Fibroblast of lung (primary cell): ENCODE measurements around the gene SLC5A8.

Experiments used
- EZH2 ChIP-seq: IDR thresholded peaks from 2 replicates; pipeline ENCODE4 v1.5.1; 2012; ENCODE audit warnings: low read length, control low read depth, mild to moderate bottlenecking; ENCODE audit errors: missing control alignments
- TF ChIP-seq, protein P1 (sequence below), 2 donors: IDR thresholded peaks in 1 of 2; conservative IDR thresholded peaks in 1 of 2; 1 replicate in 1 of 2; 2 replicates in 1 of 2; pipeline ENCODE4 v1.5.1; 2011 to 2012; ENCODE audit warnings: low read length in 2 of 2, control low read depth in 1 of 2, inconsistent platforms in 1 of 2, low read depth in 1 of 2, mild to moderate bottlenecking in 1 of 2

GRCh38 chr12:101173197-101173749 is 36.8 kb downstream of the SLC5A8 start:
- TF ChIP-seq, protein P1, sequence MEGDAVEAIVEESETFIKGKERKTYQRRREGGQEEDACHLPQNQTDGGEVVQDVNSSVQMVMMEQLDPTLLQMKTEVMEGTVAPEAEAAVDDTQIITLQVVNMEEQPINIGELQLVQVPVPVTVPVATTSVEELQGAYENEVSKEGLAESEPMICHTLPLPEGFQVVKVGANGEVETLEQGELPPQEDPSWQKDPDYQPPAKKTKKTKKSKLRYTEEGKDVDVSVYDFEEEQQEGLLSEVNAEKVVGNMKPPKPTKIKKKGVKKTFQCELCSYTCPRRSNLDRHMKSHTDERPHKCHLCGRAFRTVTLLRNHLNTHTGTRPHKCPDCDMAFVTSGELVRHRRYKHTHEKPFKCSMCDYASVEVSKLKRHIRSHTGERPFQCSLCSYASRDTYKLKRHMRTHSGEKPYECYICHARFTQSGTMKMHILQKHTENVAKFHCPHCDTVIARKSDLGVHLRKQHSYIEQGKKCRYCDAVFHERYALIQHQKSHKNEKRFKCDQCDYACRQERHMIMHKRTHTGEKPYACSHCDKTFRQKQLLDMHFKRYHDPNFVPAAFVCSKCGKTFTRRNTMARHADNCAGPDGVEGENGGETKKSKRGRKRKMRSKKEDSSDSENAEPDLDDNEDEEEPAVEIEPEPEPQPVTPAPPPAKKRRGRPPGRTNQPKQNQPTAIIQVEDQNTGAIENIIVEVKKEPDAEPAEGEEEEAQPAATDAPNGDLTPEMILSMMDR (conservative IDR thresholded peaks at IDR 0.05 in 1 of 2, IDR thresholded peaks at IDR 0.05 in 1 of 2; ENCODE audit: low read depth in 1 of 2, low read length in 2 of 2): no peak
- TF ChIP-seq EZH2: no peak
